Stimulated activated CD8-positive, alpha-beta memory T cell treated with anti-CD3 and anti-CD28 coated beads, Interleukin-4, amount 100 ng/mL, for 24 hours (primary cell): ENCODE data around the gene PGF.
"Not testable (repeated sequence)": the region's sequence is repeated elsewhere in the genome, so short reads cannot be mapped to it uniquely, and the experiment has no call there.

Source experiments
- DNase-seq: peaks from one replicate; pipeline ENCODE4 v3.0.0-alpha.2; 2020; ENCODE audit warnings: low read depth

The PGF gene

GRCh38 chr14:74955229-74956026, at the start of gene PGF:
PGF (minus strand) TSS chr14:74955597; CDS start chr14:74955242, 355 bp downstream.
- DNase-seq = no peak

GRCh38 chr14:75003250-75004027, 48.0 kb upstream of the PGF start:
- DNase-seq = no peak

- DNase-seq = peak; percentile 98
Observed at GRCh38 chr14:75002392-75003249, 47.2 kb upstream of the PGF start, which contains the start of gene EIF2B2. EIF2B2 (plus strand) TSS chr14:75002921; CDS start chr14:75002991, 70 bp downstream.

- DNase-seq = no peak
Observed at GRCh38 chr14:75001899-75002298, 46.5 kb upstream of the PGF start.

GRCh38 chr14:75001261-75001660, 45.9 kb upstream of the PGF start:
- DNase-seq = no peak

DNA sequence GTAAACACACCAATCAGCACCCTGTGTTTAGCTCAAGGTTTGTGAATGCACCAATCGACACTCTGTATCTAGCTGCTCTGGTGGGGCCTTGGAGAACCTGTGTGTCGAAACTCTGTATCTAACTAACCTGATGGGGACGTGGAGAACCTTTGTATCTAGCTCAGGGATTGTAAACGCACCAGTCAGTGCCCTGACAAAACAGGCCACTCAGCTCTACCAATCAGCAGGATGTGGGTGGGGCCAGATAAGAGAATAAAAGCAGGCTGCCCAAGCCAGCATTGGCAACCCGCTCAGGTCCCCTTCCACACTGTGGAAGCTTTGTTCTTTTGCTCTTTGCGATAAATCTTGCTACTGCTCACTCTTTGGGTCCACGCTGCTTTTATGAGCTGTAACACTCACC, 40.4 kb upstream of the PGF start:
- not testable (repeated sequence) for DNase-seq

DNA sequence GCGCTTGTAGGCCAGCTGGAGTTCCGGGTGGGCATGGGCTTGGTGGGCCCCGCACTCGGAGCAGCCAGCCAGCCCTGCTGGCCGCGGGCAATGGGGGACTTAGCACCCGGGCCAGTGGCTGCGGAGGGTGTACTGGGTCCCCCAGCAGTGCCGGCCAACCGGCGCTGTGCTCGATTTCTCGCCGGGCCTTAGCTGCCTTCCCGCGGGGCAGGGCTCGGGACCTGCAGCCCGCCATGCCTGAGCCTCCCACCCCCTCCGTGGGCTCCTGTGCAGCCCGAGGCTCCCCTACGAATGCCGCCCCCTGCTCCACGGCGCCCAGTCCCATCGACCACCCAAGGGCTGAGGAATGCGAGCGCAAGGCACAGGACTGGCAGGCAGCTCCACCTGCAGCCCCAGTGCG, 38.8 kb upstream of the PGF start:
- DNase-seq = not testable (repeated sequence)

DNA sequence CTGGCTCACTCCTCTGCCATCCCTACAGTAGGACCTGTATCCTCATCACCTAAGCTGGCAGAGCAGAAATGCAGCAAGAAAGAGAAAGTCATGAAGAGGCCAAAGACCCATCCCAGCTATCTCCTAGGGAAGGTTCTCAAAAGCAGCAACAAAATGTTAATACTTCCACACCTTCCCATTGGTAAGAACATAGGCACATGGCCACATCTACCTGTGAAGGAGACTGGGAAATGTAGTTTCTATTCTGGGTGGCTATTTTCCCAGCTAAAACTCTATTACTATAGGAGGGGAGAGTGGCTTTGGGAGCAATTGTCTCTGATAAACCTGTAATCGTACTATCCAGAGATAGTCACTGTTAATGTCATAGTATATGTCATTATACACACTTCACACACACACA, 33.6 kb upstream of the PGF start:
- no peak for DNase-seq

DNA sequence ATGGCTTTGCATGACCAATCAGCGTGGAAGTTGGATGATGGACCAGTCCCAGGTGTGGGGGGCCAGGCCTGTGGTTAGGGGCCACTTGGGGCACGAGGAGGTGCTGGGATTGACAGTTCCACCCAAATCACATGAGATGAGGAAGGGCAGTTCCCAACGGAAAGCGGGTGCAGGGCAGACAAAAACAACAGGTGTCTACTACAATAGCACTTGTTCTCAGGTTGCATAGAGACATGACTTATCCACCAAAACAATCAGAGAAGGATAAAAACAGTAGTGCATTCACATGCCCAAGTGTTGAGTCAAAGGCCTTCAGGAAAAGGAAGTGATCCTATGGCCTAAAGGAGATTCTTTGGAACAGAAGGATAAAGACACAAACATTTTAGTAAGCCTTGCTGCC, 32.7 kb upstream of the PGF start:
- DNase-seq = no peak

- DNase-seq = no peak
Observed at GRCh38 chr14:74985806-74986205, 30.4 kb upstream of the PGF start.

- no peak for DNase-seq
Observed at GRCh38 chr14:74985028-74985310, 29.6 kb upstream of the PGF start.

DNA sequence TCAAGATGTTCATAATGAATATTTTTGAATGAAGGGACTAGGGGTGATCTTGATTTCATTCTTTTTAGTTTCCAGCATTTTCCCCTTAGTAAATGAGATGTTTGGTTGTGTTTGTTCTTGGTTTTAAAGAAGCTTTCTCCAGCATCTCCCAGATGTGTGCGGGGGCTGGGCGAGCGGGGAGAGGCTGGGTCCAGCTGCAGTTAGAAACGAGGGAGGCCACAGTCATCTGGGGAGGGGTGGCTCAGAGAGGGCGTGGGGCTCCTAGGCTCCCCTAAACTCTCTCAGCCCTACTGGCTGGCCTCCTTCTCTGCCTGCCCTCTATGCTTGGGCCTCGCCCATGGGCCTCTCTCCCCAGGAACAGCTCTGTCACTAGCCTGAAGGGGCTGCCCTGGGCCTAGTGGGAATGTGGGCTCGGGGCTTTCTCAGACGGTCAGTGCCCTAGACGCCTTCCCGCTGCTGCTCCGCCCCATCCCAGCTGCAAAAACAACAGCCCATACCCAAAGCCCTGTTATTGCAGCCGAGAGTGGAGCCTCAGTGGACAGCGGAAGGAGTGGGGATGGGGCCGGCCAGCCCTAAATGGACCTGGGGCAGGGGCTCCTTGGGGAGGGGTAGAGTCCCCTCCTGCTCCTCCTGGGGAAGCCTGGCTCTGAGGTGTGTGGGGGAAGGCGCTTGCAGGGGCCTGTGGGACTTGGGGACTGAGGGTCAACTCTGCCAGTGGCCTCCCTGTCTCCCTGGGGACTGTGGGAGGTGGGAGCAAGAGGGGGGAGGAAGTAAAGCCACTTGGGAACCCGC, 29.0 kb upstream of the PGF start:
- no peak for DNase-seq

DNA sequence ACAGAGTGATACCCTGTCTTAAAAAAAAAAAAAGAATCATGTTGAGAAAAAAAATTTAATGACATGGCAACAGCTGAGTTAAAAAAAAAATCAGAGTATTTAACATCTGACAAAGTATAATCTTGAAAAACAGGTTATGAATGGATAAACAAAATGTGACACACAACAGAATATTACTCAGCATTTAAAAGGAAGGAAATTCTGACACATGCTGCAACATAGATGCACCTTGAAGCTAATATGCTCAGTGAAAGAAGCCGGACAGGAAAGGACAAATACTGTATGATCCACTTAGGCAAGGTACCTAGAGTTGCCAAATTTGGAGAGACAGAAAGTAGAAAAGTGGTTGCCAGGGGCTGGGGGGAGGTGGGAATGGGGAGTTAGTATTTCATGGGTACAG, 27.9 kb upstream of the PGF start:
- DNase-seq = no peak

- no peak for DNase-seq
Observed at GRCh38 chr14:74982661-74983060, 27.3 kb upstream of the PGF start.

DNA sequence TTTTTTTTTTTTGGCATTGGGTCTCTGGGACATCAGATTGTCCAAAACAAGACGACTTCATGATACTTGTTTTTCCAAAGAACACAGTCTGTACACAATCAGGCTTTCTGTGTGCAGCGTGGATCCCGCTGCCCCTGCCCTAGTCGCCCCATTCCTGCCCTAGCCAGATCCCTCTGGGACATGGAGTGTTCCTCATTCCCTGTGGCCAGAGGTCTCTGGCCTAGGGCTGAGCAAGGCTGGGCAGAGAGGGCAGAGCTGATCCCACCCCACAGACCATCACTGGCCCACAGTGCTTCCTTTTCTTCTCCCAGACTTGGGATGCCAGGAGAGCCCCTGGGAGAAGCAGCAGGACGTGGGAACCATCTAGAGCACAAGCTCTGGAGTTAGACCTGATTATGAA, 26.4 kb upstream of the PGF start:
- no peak for DNase-seq

DNA sequence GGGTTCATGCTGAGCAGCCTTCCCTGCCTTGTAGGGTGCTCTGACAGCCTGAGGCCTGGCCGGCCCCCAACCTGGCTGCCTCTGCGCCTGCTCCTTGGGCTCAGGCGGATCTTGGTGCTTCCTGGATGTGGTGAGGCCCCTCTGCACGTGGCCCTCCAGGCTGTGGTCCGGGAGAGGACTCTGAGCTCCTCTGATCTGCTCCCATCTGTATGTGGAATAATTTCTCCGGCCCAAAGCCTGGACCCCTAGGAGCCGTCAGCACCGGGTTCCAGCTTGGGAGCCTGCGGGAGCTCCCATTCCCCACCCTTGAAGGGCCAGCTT, 26.0 kb upstream of the PGF start:
- DNase-seq = no peak

- no peak for DNase-seq
Observed at GRCh38 chr14:74980731-74981461, 25.5 kb upstream of the PGF start.

- DNase-seq = no peak
Observed at GRCh38 chr14:74980398-74980730, 25.0 kb upstream of the PGF start.

DNA sequence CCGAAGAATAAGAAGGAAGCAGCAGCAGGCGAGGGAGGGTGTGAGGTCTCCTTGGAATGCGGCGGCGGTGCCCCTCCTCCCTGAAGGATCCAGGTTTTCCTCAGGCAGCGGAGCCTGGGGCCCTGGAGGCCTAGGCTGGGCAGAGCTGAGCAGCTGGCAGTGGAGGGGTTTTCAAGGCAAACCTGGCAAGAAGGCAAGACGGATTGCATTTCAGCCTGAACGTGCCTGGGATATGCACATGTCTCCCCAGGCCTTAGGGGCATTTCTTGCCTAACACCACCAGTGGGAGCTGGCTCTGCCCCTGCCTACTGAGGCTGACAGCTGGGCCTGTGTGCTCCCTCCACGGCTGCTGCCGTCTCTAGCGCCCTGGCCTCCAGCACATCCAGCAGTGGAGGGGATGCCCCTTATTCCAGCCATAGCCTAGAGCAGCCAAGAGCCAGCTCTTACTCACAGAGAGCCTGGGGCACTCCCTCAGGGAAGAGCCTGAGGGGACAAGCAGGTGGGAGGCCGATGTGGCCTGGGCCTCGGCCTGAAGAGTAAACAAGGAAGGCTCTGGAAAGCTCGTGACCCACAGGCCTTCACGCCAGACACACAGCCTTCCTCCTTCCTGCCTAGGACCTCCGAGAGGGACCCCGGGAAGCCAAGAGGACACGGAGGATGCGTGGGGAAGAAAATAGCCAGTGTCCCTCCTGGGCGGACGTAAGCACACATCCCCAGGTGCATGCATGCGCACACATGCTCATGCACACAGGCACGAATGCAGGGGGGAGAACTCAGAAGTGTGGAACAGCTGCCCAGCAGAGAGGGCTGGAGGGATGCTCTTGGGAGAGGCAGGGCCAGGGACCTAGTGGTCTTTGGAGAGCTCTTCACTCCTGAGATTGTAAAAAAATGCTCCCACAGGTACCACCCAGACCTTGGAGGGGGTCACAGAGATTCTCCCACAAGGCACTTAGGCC, 24.3 kb upstream of the PGF start:
- no peak for DNase-seq

- DNase-seq = no peak
Observed at GRCh38 chr14:74979029-74979428, 23.6 kb upstream of the PGF start.
